Measurements from ENCODE around the gene EFCAB8.

- no peak for TF ChIP-seq EGR1 (IDR thresholded peaks at IDR 0.05; ENCODE audit: low read depth in 2 of 2)
- no peak for TF ChIP-seq CTCF (IDR thresholded peaks at IDR 0.05; ENCODE audit: low read depth, low read length, missing input control)
- no peak for TF ChIP-seq SP1 (IDR thresholded peaks at IDR 0.05)
- no peak for TF ChIP-seq REST (IDR thresholded peaks at IDR 0.05)
- TF ChIP-seq TAF1 (conservative IDR thresholded peaks at IDR 0.05) = no peak
- TF ChIP-seq MAX (IDR thresholded peaks at IDR 0.05) = no peak
- no peak for TF ChIP-seq GABPA (IDR thresholded peaks at IDR 0.05 in 1 of 2, conservative IDR thresholded peaks at IDR 0.05 in 1 of 2)
- TF ChIP-seq JUND (IDR thresholded peaks at IDR 0.05) = no peak
Measured at GRCh38 chr20:33008336-33009213, 149.9 kb downstream of the EFCAB8 start.

Measured in liver (tissue), 3 donors.